ENCODE measurements around the gene ADTRP. TPM values are rescaled to one million over a fixed set of nuclear protein-coding genes. Genes with fewer than 3 reads are reported as not detected.
A peak's percentile ranks its signal among the peaks of the same experiment; 100 is the strongest.

Gene ADTRP
- total and polyA plus RNA-seq, 2 donors (not counting 1 experiment from before 2014, with no cell fraction given): 0.18 to 1.2 TPM

DNA sequence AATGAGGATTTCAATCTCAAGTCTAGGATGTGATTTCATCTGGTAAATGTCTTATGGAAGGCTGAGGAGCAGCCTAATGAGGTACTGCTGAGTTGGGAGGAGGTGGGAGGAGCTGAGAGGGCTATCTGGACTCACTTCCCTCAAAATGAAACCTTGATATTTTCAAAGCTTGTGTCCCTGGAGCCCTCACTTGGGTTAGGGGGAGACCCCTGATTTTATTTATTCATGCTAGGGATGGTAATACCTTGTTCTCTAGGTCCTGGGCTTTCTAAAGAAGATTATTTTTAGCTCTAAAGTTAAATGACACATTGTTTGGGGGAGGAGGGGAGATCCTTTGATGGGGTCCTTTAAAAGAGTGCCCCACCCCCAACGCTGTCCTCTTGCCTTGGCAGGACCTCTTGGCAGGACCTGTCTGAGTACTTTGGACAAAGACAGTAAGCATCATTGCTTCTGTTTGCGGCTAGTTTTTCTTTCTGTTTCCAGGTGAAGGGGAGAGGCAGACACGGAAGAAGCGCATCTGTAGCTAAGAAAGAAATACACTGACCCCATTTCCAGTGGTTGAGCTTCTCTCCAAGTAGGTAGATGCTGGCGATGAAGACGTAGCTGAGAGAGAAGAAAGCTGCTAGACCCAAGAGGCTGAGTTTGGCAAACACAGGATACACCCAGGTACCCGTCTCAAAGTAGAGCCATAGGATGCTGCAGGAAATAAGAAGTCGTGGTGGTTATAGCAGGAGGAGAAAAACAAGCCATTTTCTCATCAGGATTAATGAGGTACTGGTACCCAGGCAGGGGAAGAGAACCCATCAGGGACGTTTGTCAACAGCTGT is 55.6 kb downstream of the ADTRP start:
- POLR2A ChIA-PET: no interaction called here
- no peaks in the 10 kb centered on the region for H3K4me1 ChIP-seq (ENCODE audit: control insufficient read depth in 2 of 2, insufficient read depth in 2 of 2, low read length in 2 of 2)
- peak overlapping the region; percentile 6 for H3K4me3 Mint-ChIP-seq

DNA sequence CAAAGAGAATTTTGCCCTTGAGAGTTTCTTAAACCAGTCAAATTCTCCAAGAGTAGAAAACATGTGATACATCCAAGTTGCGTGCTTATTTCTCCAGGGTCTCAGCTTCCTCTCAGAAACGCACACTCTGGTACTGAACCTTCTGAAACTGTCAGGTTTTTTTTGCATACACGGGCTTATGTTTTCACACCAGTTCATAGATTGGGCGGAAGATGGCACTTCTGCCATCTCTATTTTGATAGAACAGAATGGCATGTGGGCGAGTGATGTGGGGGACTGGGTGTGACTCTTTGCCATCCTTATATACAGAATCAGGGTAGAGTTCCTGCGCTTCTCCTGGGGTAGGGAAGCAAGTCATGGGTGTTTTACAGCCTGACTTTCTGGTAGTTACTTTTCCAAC is 56.4 kb downstream of the ADTRP start:
- Histone ChIP-seq H3K27me3 (replicated peaks in 1 of 4; ENCODE audit: control extremely low read depth in 1 of 4, control insufficient read depth in 3 of 4, insufficient read depth in 4 of 4, low read length in 3 of 4) (peaks cover 0 to 3% (median 0%) of the 10 kb centered on the region in 4 experiments), H2AFZ (ENCODE audit: insufficient read depth, low read depth, low read length, poor library complexity, severe bottlenecking) (no peak overlapping the region), H3K4me3 (ENCODE audit: control extremely low read depth in 1 of 5, extremely low read depth in 1 of 5, insufficient read depth in 1 of 5, low read depth in 2 of 5, low read length in 4 of 5) (no peak overlapping the region), H3K36me3 (replicated peaks in 1 of 2; ENCODE audit: control extremely low read depth in 1 of 2, control insufficient read depth in 1 of 2, extremely low read depth in 1 of 2, insufficient read depth in 2 of 2, low read length in 1 of 2) (no peaks in the 10 kb centered on the region), H3K4me2 (replicated peaks; ENCODE audit: low read depth, low read length, poor library complexity, severe bottlenecking) (no peak overlapping the region), H3K79me2 (ENCODE audit: control insufficient read depth, insufficient read depth, low read length) (no peaks in the 10 kb centered on the region), H3K9ac (ENCODE audit: low read length) (no peak overlapping the region), H3K9me3 (ENCODE audit: control extremely low read depth in 1 of 3, control insufficient read depth in 2 of 3, insufficient read depth in 1 of 3, low read length in 2 of 3) (no peaks in the 10 kb centered on the region), H3K27ac (ENCODE audit: low read length in 2 of 2) (no peak overlapping the region), H3K4me1 (ENCODE audit: control insufficient read depth in 2 of 2, insufficient read depth in 2 of 2, low read length in 2 of 2) (no peaks in the 10 kb centered on the region), H4K20me1 (ENCODE audit: control insufficient read depth, insufficient read depth, low read length, poor library complexity, severe bottlenecking) (no peaks in the 10 kb centered on the region)
- Mint-ChIP-seq H3K4me1 (peaks cover 11% of the 10 kb centered on the region), H3K9me3 (ENCODE audit: insufficient read depth) (no peaks in the 10 kb centered on the region), H3K4me3 (no peak overlapping the region), H3K27me3 (peaks cover 24% of the 10 kb centered on the region), H3K27ac (no peak overlapping the region)
- TF ChIP-seq EZH2 (IDR thresholded peaks at IDR 0.05; ENCODE audit: borderline replicate concordance, insufficient read depth, low read depth, low read length, poor library complexity, severe bottlenecking): no peak
- TF ChIP-seq, protein P1, sequence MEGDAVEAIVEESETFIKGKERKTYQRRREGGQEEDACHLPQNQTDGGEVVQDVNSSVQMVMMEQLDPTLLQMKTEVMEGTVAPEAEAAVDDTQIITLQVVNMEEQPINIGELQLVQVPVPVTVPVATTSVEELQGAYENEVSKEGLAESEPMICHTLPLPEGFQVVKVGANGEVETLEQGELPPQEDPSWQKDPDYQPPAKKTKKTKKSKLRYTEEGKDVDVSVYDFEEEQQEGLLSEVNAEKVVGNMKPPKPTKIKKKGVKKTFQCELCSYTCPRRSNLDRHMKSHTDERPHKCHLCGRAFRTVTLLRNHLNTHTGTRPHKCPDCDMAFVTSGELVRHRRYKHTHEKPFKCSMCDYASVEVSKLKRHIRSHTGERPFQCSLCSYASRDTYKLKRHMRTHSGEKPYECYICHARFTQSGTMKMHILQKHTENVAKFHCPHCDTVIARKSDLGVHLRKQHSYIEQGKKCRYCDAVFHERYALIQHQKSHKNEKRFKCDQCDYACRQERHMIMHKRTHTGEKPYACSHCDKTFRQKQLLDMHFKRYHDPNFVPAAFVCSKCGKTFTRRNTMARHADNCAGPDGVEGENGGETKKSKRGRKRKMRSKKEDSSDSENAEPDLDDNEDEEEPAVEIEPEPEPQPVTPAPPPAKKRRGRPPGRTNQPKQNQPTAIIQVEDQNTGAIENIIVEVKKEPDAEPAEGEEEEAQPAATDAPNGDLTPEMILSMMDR (IDR thresholded peaks at IDR 0.05): no peak
- ATAC-seq (ENCODE audit: low read depth) (no peak), DNase-seq (no peak)
- ChIA-PET CTCF (interaction anchor here (0.6 to 1.6 kb wide), 5 partner anchors 9 to 353 kb away, joined by 3 to 5 read pairs (median 3); no protein-coding TSS in a partner anchor), POLR2A (no interaction called here)
- 96% methylated on average over 3 of the region's 6 CpGs for WGBS (ENCODE audit: insufficient coverage)
- intact Hi-C loops (cut with micrococcal nuclease): no loop called here

More for the DNA sequence above, 55.6 kb downstream of the ADTRP start:
- Histone ChIP-seq H3K9ac (ENCODE audit: low read length) (no peak overlapping the region), H3K27me3 (replicated peaks in 1 of 4; ENCODE audit: control extremely low read depth in 1 of 4, control insufficient read depth in 3 of 4, insufficient read depth in 4 of 4, low read length in 3 of 4) (peaks cover 0 to 3% (median 0%) of the 10 kb centered on the region in 4 experiments), H3K27ac (ENCODE audit: low read length in 2 of 2) (no peak overlapping the region), H3K9me3 (ENCODE audit: control extremely low read depth in 1 of 3, control insufficient read depth in 2 of 3, insufficient read depth in 1 of 3, low read length in 2 of 3) (no peaks in the 10 kb centered on the region), H2AFZ (ENCODE audit: insufficient read depth, low read depth, low read length, poor library complexity, severe bottlenecking) (peak overlapping the region; percentile 53), H3K4me3 (ENCODE audit: control extremely low read depth in 1 of 5, extremely low read depth in 1 of 5, insufficient read depth in 1 of 5, low read depth in 2 of 5, low read length in 4 of 5) (peak overlapping the region in 1 of 5 experiments; percentile 14), H3K36me3 (replicated peaks in 1 of 2; ENCODE audit: control extremely low read depth in 1 of 2, control insufficient read depth in 1 of 2, extremely low read depth in 1 of 2, insufficient read depth in 2 of 2, low read length in 1 of 2) (no peaks in the 10 kb centered on the region), H3K79me2 (ENCODE audit: control insufficient read depth, insufficient read depth, low read length) (no peaks in the 10 kb centered on the region), H3K4me2 (replicated peaks; ENCODE audit: low read depth, low read length, poor library complexity, severe bottlenecking) (peak overlapping the region; percentile 14), H4K20me1 (ENCODE audit: control insufficient read depth, insufficient read depth, low read length, poor library complexity, severe bottlenecking) (no peaks in the 10 kb centered on the region)
- Mint-ChIP-seq H3K27ac (no peak overlapping the region), H3K27me3 (peaks cover 24% of the 10 kb centered on the region), H3K9me3 (ENCODE audit: insufficient read depth) (no peaks in the 10 kb centered on the region), H3K4me1 (peaks cover 12% of the 10 kb centered on the region)
- 81% methylated on average over 6 of the region's 9 CpGs for WGBS (ENCODE audit: insufficient coverage)
- intact Hi-C loops (cut with micrococcal nuclease): no loop called here
- CTCF ChIA-PET: interaction anchor here (1.1 to 1.6 kb wide), 3 partner anchors 9 to 353 kb away, joined by 3 to 5 read pairs (median 4); no protein-coding TSS in a partner anchor
- DNase-seq (no peak), ATAC-seq (ENCODE audit: low read depth) (no peak)
- TF ChIP-seq, protein P1 (IDR thresholded peaks at IDR 0.05): no peak
- no peak for TF ChIP-seq EZH2 (IDR thresholded peaks at IDR 0.05; ENCODE audit: borderline replicate concordance, insufficient read depth, low read depth, low read length, poor library complexity, severe bottlenecking)

Measured in B cell (primary cell).